ENCODE data around the gene MS4A6A.

Gene MS4A6A

GRCh38 chr11:60165538-60165937 lies 17.3 kb downstream of the MS4A6A start:
- no peak for TF ChIP-seq EP300 (IDR thresholded peaks at IDR 0.05; ENCODE audit: borderline replicate concordance)
- no peak for TF ChIP-seq EGR1 (IDR thresholded peaks at IDR 0.05)
- no peak for TF ChIP-seq TAF1 (IDR thresholded peaks at IDR 0.05; ENCODE audit: low read depth)
- no peak for TF ChIP-seq RAD21 (IDR thresholded peaks at IDR 0.05; ENCODE audit: low read depth)
- TF ChIP-seq FOXM1 (IDR thresholded peaks at IDR 0.05; ENCODE audit: borderline replicate concordance, low read depth) = no peak
- no peak for TF ChIP-seq YY1 (IDR thresholded peaks at IDR 0.05; ENCODE audit: low read depth)
- TF ChIP-seq REST (IDR thresholded peaks at IDR 0.05; ENCODE audit: low read depth) = no peak
- no peak for TF ChIP-seq TEAD4 (IDR thresholded peaks at IDR 0.05)
- TF ChIP-seq MAX (IDR thresholded peaks at IDR 0.05) = no peak
- no peak for TF ChIP-seq CEBPB (IDR thresholded peaks at IDR 0.05)
- no peak for TF ChIP-seq TCF12 (IDR thresholded peaks at IDR 0.05; ENCODE audit: low read depth)
- TF ChIP-seq CREB1 (IDR thresholded peaks at IDR 0.05; ENCODE audit: low read depth) = no peak
- no peak for TF ChIP-seq NFIC (IDR thresholded peaks at IDR 0.05)
- no peak for TF ChIP-seq USF1 (IDR thresholded peaks at IDR 0.05)
- TF ChIP-seq ZBTB7A (IDR thresholded peaks at IDR 0.05; ENCODE audit: low read depth) = no peak

GRCh38 chr11:60164550-60165075 lies 18.3 kb downstream of the MS4A6A start:
- no peak for TF ChIP-seq CREB1 (IDR thresholded peaks at IDR 0.05; ENCODE audit: low read depth)
- no peak for TF ChIP-seq CEBPB (IDR thresholded peaks at IDR 0.05)
- no peak for TF ChIP-seq NFIC (IDR thresholded peaks at IDR 0.05)
- no peak for TF ChIP-seq USF1 (IDR thresholded peaks at IDR 0.05)
- TF ChIP-seq TCF12 (IDR thresholded peaks at IDR 0.05; ENCODE audit: low read depth) = no peak
- no peak for TF ChIP-seq EGR1 (IDR thresholded peaks at IDR 0.05)
- TF ChIP-seq REST (IDR thresholded peaks at IDR 0.05; ENCODE audit: low read depth) = no peak
- no peak for TF ChIP-seq MAX (IDR thresholded peaks at IDR 0.05)
- no peak for TF ChIP-seq ZBTB7A (IDR thresholded peaks at IDR 0.05; ENCODE audit: low read depth)
- no peak for TF ChIP-seq EP300 (IDR thresholded peaks at IDR 0.05; ENCODE audit: borderline replicate concordance)
- TF ChIP-seq TAF1 (IDR thresholded peaks at IDR 0.05; ENCODE audit: low read depth) = no peak
- no peak for TF ChIP-seq RAD21 (IDR thresholded peaks at IDR 0.05; ENCODE audit: low read depth)
- TF ChIP-seq YY1 (IDR thresholded peaks at IDR 0.05; ENCODE audit: low read depth) = no peak

- no peak for TF ChIP-seq FOXM1 (IDR thresholded peaks at IDR 0.05; ENCODE audit: borderline replicate concordance, low read depth)
Measured at GRCh38 chr11:60161766-60162165, 21.1 kb downstream of the MS4A6A start.

- TF ChIP-seq RAD21 (IDR thresholded peaks at IDR 0.05; ENCODE audit: low read depth) (no peak), MAX (IDR thresholded peaks at IDR 0.05) (no peak), TAF1 (IDR thresholded peaks at IDR 0.05; ENCODE audit: low read depth) (no peak), EP300 (IDR thresholded peaks at IDR 0.05; ENCODE audit: borderline replicate concordance) (no peak), EGR1 (IDR thresholded peaks at IDR 0.05) (no peak), TCF12 (IDR thresholded peaks at IDR 0.05; ENCODE audit: low read depth) (no peak), REST (IDR thresholded peaks at IDR 0.05; ENCODE audit: low read depth) (no peak), NFIC (IDR thresholded peaks at IDR 0.05) (no peak), ZBTB7A (IDR thresholded peaks at IDR 0.05; ENCODE audit: low read depth) (no peak), CEBPB (IDR thresholded peaks at IDR 0.05) (no peak), TEAD4 (IDR thresholded peaks at IDR 0.05) (no peak), YY1 (IDR thresholded peaks at IDR 0.05; ENCODE audit: low read depth) (no peak), FOXM1 (IDR thresholded peaks at IDR 0.05; ENCODE audit: borderline replicate concordance, low read depth) (no peak), USF1 (IDR thresholded peaks at IDR 0.05) (no peak), CREB1 (IDR thresholded peaks at IDR 0.05; ENCODE audit: low read depth) (no peak)
Measured at GRCh38 chr11:60161107-60161506, 21.8 kb downstream of the MS4A6A start.

Measured in Ishikawa (cell line).